ENCODE data around the gene PRR5L. TPM values are rescaled to one million over a fixed set of nuclear protein-coding genes. Genes with fewer than 3 reads are reported as not detected.
A peak's percentile ranks its signal among the peaks of the same experiment; 100 is the strongest.

PRR5L gene
- total and polyA plus RNA-seq, 4 experiments from 2014 or later = 10.1 to 62.7 (median 39.7) TPM

DNA sequence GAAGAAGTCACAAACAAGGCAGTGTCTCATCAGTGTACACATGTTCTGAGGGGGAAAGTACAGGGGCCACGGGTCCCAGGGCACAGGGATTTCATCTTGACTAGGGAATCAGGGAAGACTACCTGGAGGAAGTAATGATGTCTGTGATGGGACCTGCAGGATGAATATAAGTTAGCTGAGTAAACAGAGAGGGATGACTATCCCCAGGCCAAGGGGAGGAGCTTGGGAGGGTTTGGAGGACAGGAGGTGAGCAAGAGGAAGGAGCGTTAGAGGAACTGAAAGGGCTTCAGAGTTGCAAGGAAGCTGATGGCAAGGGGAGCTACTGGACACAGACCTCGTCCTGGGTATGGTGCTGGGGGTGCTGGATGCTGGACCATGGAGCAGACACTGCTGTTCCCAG, 157.6 kb downstream of the PRR5L start:
- ChIA-PET POLR2A (ENCODE audit: partially characterized antibody) (interaction anchor here (1.2 to 3.6 kb wide), 8 partner anchors 21 to 100 kb away, joined by 3 to 51 read pairs (median 4); no protein-coding TSS in a partner anchor), CTCF (ENCODE audit: partially characterized antibody) (interaction anchor here (0.9 to 6.2 kb wide), 10 partner anchors 8 to 105 kb away, joined by 3 to 50 read pairs (median 8); no protein-coding TSS in a partner anchor)
- Mint-ChIP-seq H3K27ac (peak overlapping the region in 6 of 7 donors; percentile 5 to 90 (median 52)), H3K27me3 (no peaks in the 10 kb centered on the region), H3K9me3 (no peaks in the 10 kb centered on the region), H3K4me3 (no peak overlapping the region), H3K36me3 (peaks cover 21 to 41% of the 10 kb centered on the region in 2 donors), H3K4me1 (peaks cover 41 to 74% (median 49%) of the 10 kb centered on the region in 4 donors)
- Histone ChIP-seq H3K4me3 (ENCODE audit: low read length in 2 of 2) (no peak overlapping the region), H3K4me1 (ENCODE audit: insufficient read depth, low read length) (peaks cover 54% of the 10 kb centered on the region), H3K9me3 (ENCODE audit: control insufficient read depth in 1 of 2, low read length in 2 of 2) (no peaks in the 10 kb centered on the region), H3K27me3 (ENCODE audit: insufficient read depth, low read length) (no peaks in the 10 kb centered on the region), H3K36me3 (ENCODE audit: insufficient read depth, low read length) (no peaks in the 10 kb centered on the region), H3K27ac (ENCODE audit: low read depth, low read length) (no peak overlapping the region)
- intact Hi-C loops (cut with micrococcal nuclease) = loop anchor here (2.0 kb wide), 1 partner anchor 101 kb away; no protein-coding TSS in a partner anchor
- no peak for DNase-seq

DNA sequence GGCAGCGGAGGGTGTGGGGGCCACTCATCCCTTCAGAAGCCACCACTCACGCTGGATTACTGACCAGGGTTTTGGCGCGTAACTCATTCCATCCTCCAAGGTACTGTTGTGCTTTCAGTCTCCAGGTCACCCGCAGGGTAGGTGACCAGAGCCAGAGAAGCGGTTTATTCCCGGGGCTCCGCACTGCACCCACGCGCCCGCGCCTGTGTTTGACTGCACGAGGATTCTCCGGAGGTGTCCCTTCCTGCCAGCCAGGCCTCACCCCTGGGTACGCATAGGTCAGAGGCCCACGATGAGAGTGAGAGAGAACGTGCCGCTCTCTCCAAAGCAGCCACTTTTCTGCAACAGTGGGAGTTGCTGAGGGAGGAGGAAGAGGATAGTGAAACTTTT, 158.5 kb downstream of the PRR5L start:
- H3K4me3 ChIP-seq (ENCODE audit: low read length in 2 of 2) = no peak overlapping the region
- intact Hi-C loops (cut with micrococcal nuclease) = no loop called here
- no peaks in the 10 kb centered on the region for H3K27me3 Mint-ChIP-seq
- no peak overlapping the region for H3K27ac ChIP-seq (ENCODE audit: low read depth, low read length)
- POLR2A ChIA-PET (ENCODE audit: partially characterized antibody) = interaction anchor here (3.2 to 3.6 kb wide), 2 partner anchors 77 to 101 kb away, joined by 22 to 51 read pairs; no protein-coding TSS in a partner anchor
- no peaks in the 10 kb centered on the region for H3K36me3 ChIP-seq (ENCODE audit: insufficient read depth, low read length)
- no peak overlapping the region for H3K4me3 Mint-ChIP-seq
- H3K4me1 Mint-ChIP-seq = peaks cover 36 to 67% (median 43%) of the 10 kb centered on the region in 4 donors
- no peaks in the 10 kb centered on the region for H3K9me3 Mint-ChIP-seq
- H3K27ac Mint-ChIP-seq = no peak overlapping the region
- CTCF ChIA-PET (ENCODE audit: partially characterized antibody) = interaction anchor here (3.0 to 6.2 kb wide), 3 partner anchors 24 to 78 kb away, joined by 13 to 50 read pairs (median 21); no protein-coding TSS in a partner anchor
- H3K4me1 ChIP-seq (ENCODE audit: insufficient read depth, low read length) = peaks cover 46% of the 10 kb centered on the region
- H3K36me3 Mint-ChIP-seq = peaks cover 21 to 35% of the 10 kb centered on the region in 2 donors
- no peaks in the 10 kb centered on the region for H3K9me3 ChIP-seq (ENCODE audit: control insufficient read depth in 1 of 2, low read length in 2 of 2)
- no peak for DNase-seq
- no peaks in the 10 kb centered on the region for H3K27me3 ChIP-seq (ENCODE audit: insufficient read depth, low read length)

DNA sequence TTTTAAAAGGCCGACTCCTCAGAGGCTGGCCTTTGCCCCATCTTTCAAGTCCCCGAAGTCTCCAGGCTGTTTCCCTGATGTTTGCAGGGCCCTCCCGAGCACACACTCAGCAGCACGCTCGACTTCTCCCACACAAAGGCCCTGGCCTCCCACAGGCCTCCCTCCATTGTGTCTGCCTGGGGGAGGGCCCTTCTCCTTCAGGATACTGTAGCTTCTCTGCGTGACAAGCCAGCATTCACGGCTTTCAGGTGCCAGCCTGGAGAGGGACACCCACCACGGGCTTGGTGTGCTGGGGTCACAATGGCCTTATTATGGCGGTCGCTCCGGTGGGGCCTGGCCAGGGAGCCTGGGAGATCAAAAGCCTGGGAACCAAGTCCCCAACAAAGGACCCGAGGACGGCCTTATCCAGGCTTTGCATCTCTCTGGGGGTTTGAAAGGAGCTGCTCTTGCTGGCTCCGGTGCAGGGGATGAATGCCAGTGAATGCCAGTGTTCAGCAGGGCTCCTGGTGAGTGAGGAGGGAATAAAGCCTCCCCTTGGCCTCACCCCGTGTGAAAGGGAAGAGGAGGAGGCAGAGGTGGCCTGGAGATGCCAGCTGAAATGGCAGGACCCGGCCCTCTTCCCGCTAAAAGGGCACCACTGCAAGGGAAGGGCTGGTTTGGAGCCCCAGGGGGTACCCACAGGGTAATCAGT, 159.0 kb downstream of the PRR5L start:
- Histone ChIP-seq H3K27me3 (ENCODE audit: insufficient read depth, low read length) (no peaks in the 10 kb centered on the region), H3K4me1 (ENCODE audit: insufficient read depth, low read length) (peaks cover 41% of the 10 kb centered on the region), H3K36me3 (ENCODE audit: insufficient read depth, low read length) (no peaks in the 10 kb centered on the region), H3K4me3 (ENCODE audit: low read length in 2 of 2) (no peak overlapping the region), H3K27ac (ENCODE audit: low read depth, low read length) (no peak overlapping the region), H3K9me3 (ENCODE audit: control insufficient read depth in 1 of 2, low read length in 2 of 2) (no peaks in the 10 kb centered on the region)
- intact Hi-C loops (cut with micrococcal nuclease) = no loop called here
- H3K9me3 Mint-ChIP-seq = no peaks in the 10 kb centered on the region
- H3K4me3 Mint-ChIP-seq = no peak overlapping the region
- DNase-seq = no peak
- H3K27ac Mint-ChIP-seq = no peak overlapping the region
- peaks cover 31 to 62% (median 39%) of the 10 kb centered on the region in 4 donors for H3K4me1 Mint-ChIP-seq
- no peaks in the 10 kb centered on the region for H3K27me3 Mint-ChIP-seq
- H3K36me3 Mint-ChIP-seq = peaks cover 16 to 30% of the 10 kb centered on the region in 2 donors
- POLR2A ChIA-PET (ENCODE audit: partially characterized antibody) = no interaction called here
- CTCF ChIA-PET (ENCODE audit: partially characterized antibody) = interaction anchor here (1.0 to 3.0 kb wide), 4 partner anchors 38 to 102 kb away, joined by 3 to 13 read pairs (median 4); no protein-coding TSS in a partner anchor

DNA sequence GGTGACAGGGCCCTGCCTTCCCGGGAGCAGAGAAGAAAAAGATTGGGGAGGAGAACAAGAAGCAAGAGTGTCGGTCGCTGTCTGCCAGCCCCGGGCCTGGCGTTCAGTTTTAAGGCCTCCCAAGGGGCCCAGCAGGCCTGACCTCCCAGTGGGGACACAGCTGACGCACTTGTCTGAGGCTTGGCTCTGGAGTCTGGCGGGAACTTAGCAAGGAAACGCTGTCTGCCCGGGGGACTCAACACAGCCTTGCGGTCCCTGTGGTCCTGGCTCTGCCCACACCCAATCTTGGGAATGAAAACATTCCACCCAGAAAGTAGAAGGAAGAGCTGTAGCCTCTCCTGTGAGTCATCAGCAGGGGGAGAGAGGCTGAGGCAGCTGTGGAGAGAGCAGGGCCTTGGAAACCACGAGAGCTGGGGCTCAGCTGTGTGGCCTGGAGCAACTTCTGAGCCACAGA, 159.6 kb downstream of the PRR5L start:
- POLR2A ChIA-PET (ENCODE audit: partially characterized antibody) = no interaction called here
- Mint-ChIP-seq H3K9me3 (no peaks in the 10 kb centered on the region), H3K27ac (no peak overlapping the region), H3K4me3 (no peak overlapping the region), H3K36me3 (peaks cover 15 to 33% of the 10 kb centered on the region in 2 donors), H3K4me1 (peaks cover 30 to 62% (median 38%) of the 10 kb centered on the region in 4 donors), H3K27me3 (no peaks in the 10 kb centered on the region)
- no peak overlapping the region for H3K4me3 ChIP-seq (ENCODE audit: low read length in 2 of 2)
- H3K27ac ChIP-seq (ENCODE audit: low read depth, low read length) = no peak overlapping the region
- no peaks in the 10 kb centered on the region for H3K27me3 ChIP-seq (ENCODE audit: insufficient read depth, low read length)
- no peak for DNase-seq
- intact Hi-C loops (cut with micrococcal nuclease) = no loop called here
- peaks cover 38% of the 10 kb centered on the region for H3K4me1 ChIP-seq (ENCODE audit: insufficient read depth, low read length)
- H3K9me3 ChIP-seq (ENCODE audit: control insufficient read depth in 1 of 2, low read length in 2 of 2) = no peaks in the 10 kb centered on the region
- CTCF ChIA-PET (ENCODE audit: partially characterized antibody) = interaction anchor here (1.0 to 1.3 kb wide), 3 partner anchors 37 to 102 kb away, joined by 3 to 4 read pairs (median 4); no protein-coding TSS in a partner anchor
- H3K36me3 ChIP-seq (ENCODE audit: insufficient read depth, low read length) = no peaks in the 10 kb centered on the region

DNA sequence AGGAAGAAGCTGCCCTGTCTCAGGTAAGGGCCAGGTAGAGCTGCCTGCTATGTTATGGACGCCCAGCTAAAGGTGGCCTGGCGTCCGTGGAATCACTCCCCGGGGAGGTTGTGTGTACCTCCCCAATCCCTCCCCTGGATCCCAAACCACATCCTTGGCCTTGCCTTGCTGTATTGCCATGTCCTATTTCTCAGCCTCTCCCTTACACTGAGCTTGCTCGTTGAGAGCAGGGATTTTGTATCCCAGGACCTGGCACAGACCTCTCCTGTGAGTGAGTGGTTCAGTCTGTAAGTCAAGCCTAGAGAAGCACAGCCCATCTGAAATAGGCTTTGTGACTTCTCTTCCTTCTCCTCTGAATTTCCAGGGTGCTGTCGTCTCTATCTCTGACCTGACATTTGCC, 160.1 kb downstream of the PRR5L start:
- no peak overlapping the region for H3K4me3 Mint-ChIP-seq

DNA sequence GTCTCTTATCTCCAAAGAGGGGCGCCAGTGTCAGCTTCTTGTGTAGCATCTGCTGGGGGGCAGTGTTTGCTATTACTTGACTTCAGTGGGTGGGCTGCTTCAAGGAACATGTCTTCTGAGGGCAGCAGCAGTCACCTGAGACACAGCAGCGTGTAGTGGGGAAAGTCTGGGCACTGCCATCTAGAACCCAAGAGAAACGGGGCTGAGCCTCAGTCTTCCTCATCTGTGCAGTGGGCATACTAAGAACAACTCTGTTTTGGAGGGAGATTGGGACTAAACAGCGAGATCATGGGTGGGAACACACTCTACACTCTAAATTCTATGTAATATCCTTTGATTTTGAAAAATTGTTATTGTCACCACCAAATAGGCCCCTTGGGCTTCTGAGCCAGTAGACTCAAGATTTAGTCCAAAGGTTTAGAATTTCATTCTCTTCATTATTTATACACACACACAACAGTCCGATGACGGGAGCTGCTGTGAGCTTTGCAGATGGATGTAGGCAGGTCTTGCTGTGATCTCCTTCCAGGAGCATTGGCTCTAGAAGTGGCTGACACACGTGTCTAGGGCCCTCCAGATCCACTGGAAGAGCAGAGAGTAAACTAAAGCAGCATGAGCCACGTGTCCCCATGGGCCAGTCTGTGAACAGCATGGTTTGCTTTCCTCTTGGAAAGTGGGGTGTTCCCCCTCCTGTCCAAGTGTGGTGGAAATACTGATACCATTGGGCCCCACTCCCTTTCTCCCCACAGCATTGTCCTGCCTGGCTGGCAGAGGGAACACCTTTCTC, 162.2 kb downstream of the PRR5L start:
- ChIA-PET POLR2A (ENCODE audit: partially characterized antibody) (interaction anchor here (0.7 to 1.6 kb wide), 3 partner anchors 11 to 80 kb away, joined by 3 to 4 read pairs (median 3); no protein-coding TSS in a partner anchor), CTCF (ENCODE audit: partially characterized antibody) (interaction anchor here (1.3 kb wide), 1 partner anchor 30 kb away, joined by 3 read pairs; no protein-coding TSS in a partner anchor)
- Histone ChIP-seq H3K36me3 (ENCODE audit: insufficient read depth, low read length) (no peaks in the 10 kb centered on the region), H3K27me3 (ENCODE audit: insufficient read depth, low read length) (no peaks in the 10 kb centered on the region), H3K9me3 (ENCODE audit: control insufficient read depth in 1 of 2, low read length in 2 of 2) (no peaks in the 10 kb centered on the region), H3K27ac (ENCODE audit: low read depth, low read length) (no peak overlapping the region), H3K4me1 (ENCODE audit: insufficient read depth, low read length) (peaks cover 12% of the 10 kb centered on the region), H3K4me3 (ENCODE audit: low read length in 2 of 2) (no peak overlapping the region)
- H3K27me3 Mint-ChIP-seq = no peaks in the 10 kb centered on the region
- peaks cover 24 to 38% of the 10 kb centered on the region in 2 donors for H3K36me3 Mint-ChIP-seq
- intact Hi-C loops (cut with micrococcal nuclease) = no loop called here
- DNase-seq = no peak
- no peaks in the 10 kb centered on the region for H3K9me3 Mint-ChIP-seq
- H3K4me3 Mint-ChIP-seq = peak overlapping the region in 1 of 8 donors; percentile 27
- H3K27ac Mint-ChIP-seq = no peak overlapping the region
- H3K4me1 Mint-ChIP-seq = peaks cover 7 to 39% (median 15%) of the 10 kb centered on the region in 4 donors

More for the DNA sequence above, 160.1 kb downstream of the PRR5L start:
- Histone ChIP-seq H3K4me3 (ENCODE audit: low read length in 2 of 2) (no peak overlapping the region), H3K36me3 (ENCODE audit: insufficient read depth, low read length) (no peaks in the 10 kb centered on the region), H3K9me3 (ENCODE audit: control insufficient read depth in 1 of 2, low read length in 2 of 2) (no peaks in the 10 kb centered on the region), H3K27me3 (ENCODE audit: insufficient read depth, low read length) (no peaks in the 10 kb centered on the region), H3K4me1 (ENCODE audit: insufficient read depth, low read length) (peaks cover 33% of the 10 kb centered on the region), H3K27ac (ENCODE audit: low read depth, low read length) (no peak overlapping the region)
- H3K9me3 Mint-ChIP-seq = no peaks in the 10 kb centered on the region
- peaks cover 25 to 61% (median 36%) of the 10 kb centered on the region in 4 donors for H3K4me1 Mint-ChIP-seq
- no peaks in the 10 kb centered on the region for H3K27me3 Mint-ChIP-seq
- ChIA-PET CTCF (ENCODE audit: partially characterized antibody) (interaction anchor here (1.0 to 1.3 kb wide), 3 partner anchors 37 to 103 kb away, joined by 3 to 4 read pairs (median 4); no protein-coding TSS in a partner anchor), POLR2A (ENCODE audit: partially characterized antibody) (no interaction called here)
- no peak for DNase-seq
- H3K27ac Mint-ChIP-seq = peak overlapping the region in 1 of 7 donors; percentile 63
- intact Hi-C loops (cut with micrococcal nuclease) = no loop called here
- H3K36me3 Mint-ChIP-seq = peaks cover 15 to 30% of the 10 kb centered on the region in 2 donors

Measured in CD4-positive, alpha-beta memory T cell (primary cell).